SK-N-SH (cell line): ENCODE measurements around the gene HYAL3. TPM values are rescaled to one million over a fixed set of nuclear protein-coding genes. Genes with fewer than 3 reads are reported as not detected.

Experiments used
- CTCF ChIA-PET: fragments of 300-600, 350-600 bp; formaldehyde crosslinking; extraction: SDS; loops from one replicate; lab custom pipeline; 2021; lab: Yijun Ruan, JAX
- POLR2A ChIA-PET: fragments of 350-600 bp; sonication (Branson Sonifier 250); formaldehyde crosslinking; extraction: SDS; loops from one replicate; lab custom pipeline; 2020; ENCODE audit warnings: antibody characterized with exemption, inconsistent platforms; lab: Yijun Ruan, JAX
- DNase-seq: peaks from one replicate; pipeline ENCODE4 v3.0.0; 2012
- H2AFZ ChIP-seq: fragments of 200-600 bp; sonication (generic); 2 replicates; pipeline ENCODE4 v1.8.1; 2016; ENCODE audit warnings: antibody characterized with exemption, mild to moderate bottlenecking, low read depth
- H3F3A ChIP-seq: fragments of 200-600 bp; sonication (generic); replicated peaks from 2 replicates; pipeline ENCODE3; 2016; ENCODE audit warnings: antibody characterized with exemption, mild to moderate bottlenecking; ENCODE audit not compliant: insufficient read depth
- H3K27ac ChIP-seq, 2 experiments: fragments of 200-500 bp in 1 of 2; fragments of 200-600 bp in 1 of 2; sonication (Bioruptor generic) in 1 of 2; sonication (generic), shearing (Covaris generic) in 1 of 2; 2 replicates each; pipeline versions ENCODE4 v1.5.1 to v1.6.1; 2014 to 2016; ENCODE audit warnings: low read depth in 2 of 2, inconsistent platforms in 1 of 2, low read length in 1 of 2, mild to moderate bottlenecking in 1 of 2, mixed read lengths in 1 of 2
- H3K27me3 ChIP-seq: fragments of 200-600 bp; sonication (generic), shearing (Covaris generic); 2 replicates; pipeline ENCODE4 v1.6.1; 2016; ENCODE audit warnings: mixed run types; ENCODE audit not compliant: insufficient read depth
- H3K36me3 ChIP-seq, 2 experiments: fragments of 200-500 bp in 1 of 2; fragments of 200-600 bp in 1 of 2; sonication (Bioruptor generic) in 1 of 2; sonication (generic) in 1 of 2; replicated peaks in 1 of 2; 2 replicates each; pipeline versions ENCODE3 to v1.5.1; 2014 to 2016; ENCODE audit warnings: low read length in 1 of 2, mild to moderate bottlenecking in 1 of 2; ENCODE audit not compliant: insufficient read depth in 2 of 2, control insufficient read depth in 1 of 2
- H3K4me1 ChIP-seq, 2 experiments: fragments of 200-500 bp in 1 of 2; fragments of 200-600 bp in 1 of 2; sonication (Bioruptor generic) in 1 of 2; sonication (generic), shearing (Covaris generic) in 1 of 2; 2 replicates each; pipeline versions ENCODE4 v1.5.1 to v1.6.1; 2014 to 2016; ENCODE audit warnings: low read depth in 1 of 2, low read length in 1 of 2, mixed run types in 1 of 2; ENCODE audit not compliant: insufficient read depth in 2 of 2, control insufficient read depth in 1 of 2
- H3K4me2 ChIP-seq: fragments of 200-600 bp; sonication (generic), shearing (Covaris generic); 2 replicates; pipeline ENCODE4 v1.6.1; 2017; ENCODE audit warnings: mixed run types
- H3K4me3 ChIP-seq, 2 experiments: fragments of 200-500 bp in 1 of 2; fragments of 200-600 bp in 1 of 2; sonication (Bioruptor generic) in 1 of 2; sonication (generic), shearing (Covaris generic) in 1 of 2; 2 replicates each; pipeline versions ENCODE4 v1.5.1 to v1.8.1; 2014 to 2016; ENCODE audit warnings: low read depth in 2 of 2, inconsistent platforms in 1 of 2, low read length in 1 of 2, mild to moderate bottlenecking in 1 of 2, mixed read lengths in 1 of 2, moderate library complexity in 1 of 2
- H3K79me2 ChIP-seq: fragments of 200-600 bp; sonication (generic); 2 replicates; pipeline ENCODE4 v1.8.1; 2017; ENCODE audit warnings: mild to moderate bottlenecking; ENCODE audit not compliant: insufficient read depth
- H3K9ac ChIP-seq: fragments of 200-600 bp; sonication (generic); 2 replicates; pipeline ENCODE4 v1.6.1; 2017; ENCODE audit warnings: mixed run types
- H3K9me2 ChIP-seq: fragments of 200-600 bp; sonication (generic); 2 replicates; pipeline ENCODE4 v1.6.1; 2017; ENCODE audit warnings: mixed run types
- H3K9me3 ChIP-seq: fragments of 200-600 bp; sonication (generic); 2 replicates; pipeline ENCODE4 v1.6.1; 2017; ENCODE audit warnings: mixed run types, mild to moderate bottlenecking, moderate library complexity
- H4K20me1 ChIP-seq: fragments of 200-600 bp; sonication (generic); 2 replicates; pipeline ENCODE4 v1.6.1; 2017; ENCODE audit warnings: mild to moderate bottlenecking, mixed run types; ENCODE audit not compliant: insufficient read depth
- FOSL2 ChIP-seq: IDR thresholded peaks from 2 replicates; pipeline ENCODE4 v1.4.0; 2012; ENCODE audit warnings: low read depth, mild to moderate bottlenecking, moderate library complexity, borderline replicate concordance
- NFIC ChIP-seq: IDR thresholded peaks from 2 replicates; pipeline ENCODE4 v1.4.0; 2012; ENCODE audit warnings: borderline replicate concordance
- POLR2AphosphoS5 ChIP-seq: IDR thresholded peaks from 2 replicates; pipeline ENCODE4 v1.6.1; 2012; ENCODE audit warnings: low read depth, low read length
- RFX5 ChIP-seq: IDR thresholded peaks from 2 replicates; pipeline ENCODE4 v1.6.1; 2012; ENCODE audit warnings: mild to moderate bottlenecking, improper control_type of control experiment, low read length
- TEAD4 ChIP-seq: IDR thresholded peaks from 2 replicates; pipeline ENCODE4 v1.4.0; 2012; ENCODE audit warnings: mild to moderate bottlenecking, borderline replicate concordance; ENCODE audit not compliant: insufficient read depth
- WGBS: methylation state at CpG from one replicate; pipeline ENCODE4 v1.1.6; 2017; ENCODE audit warnings: low lambda C conversion rate; 5-methylcytosine and 5-hydroxymethylcytosine counted together
- polyA plus RNA-seq, 3 experiments: library from polyadenylated mRNA; depleted of rRNA; stranded (reverse); fragments of >200 nt; gene quantifications; 2 replicates each; pipeline ENCODE4 v1.2.3, GENCODE V29; 2012
- TF ChIP-seq, protein P1 (sequence below): fragments of 200-600 bp; sonication (generic); IDR thresholded peaks from 2 replicates; pipeline ENCODE4 v1.6.1; 2017; ENCODE audit warnings: antibody characterized with exemption, mild to moderate bottlenecking, moderate library complexity
- TF ChIP-seq, protein P2 (sequence below): IDR thresholded peaks from 2 replicates; pipeline ENCODE4 v1.4.0; 2012; ENCODE audit warnings: low read depth, borderline replicate concordance

Gene HYAL3
- polyA plus RNA-seq, 1 of the 3 experiments (the other 2 are of a cell fraction): 7.8 TPM

DNA sequence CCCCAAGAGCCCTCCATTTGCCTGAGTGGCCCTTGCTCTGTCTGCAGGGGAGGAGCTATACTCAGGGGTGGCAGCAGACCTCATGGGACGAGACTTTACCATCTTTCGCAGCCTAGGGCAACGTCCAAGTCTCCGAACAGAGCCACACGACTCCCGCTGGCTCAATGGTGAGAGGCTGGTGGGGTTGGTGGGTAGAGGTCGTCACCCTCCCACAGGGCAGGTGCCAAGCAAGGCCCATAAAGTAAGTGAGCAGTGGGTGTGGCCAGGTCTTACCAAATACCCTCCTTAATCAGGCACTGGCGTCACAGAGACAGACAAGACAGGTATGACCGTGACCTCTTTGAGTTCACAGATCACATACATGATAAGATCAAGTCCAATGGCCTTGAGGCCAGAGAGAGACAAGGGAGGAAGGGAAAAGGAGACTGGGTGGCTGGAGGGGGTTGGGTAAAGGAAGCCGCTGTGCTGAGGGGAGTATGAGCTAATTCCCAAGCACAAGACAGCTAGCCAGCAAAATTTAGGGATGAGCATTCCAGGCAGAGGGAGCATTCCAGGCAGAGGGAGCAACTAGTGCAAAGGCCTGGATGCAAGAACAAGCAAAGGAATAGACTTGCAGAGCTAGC is 27.8 kb downstream of the HYAL3 start:
- no peaks in the 10 kb centered on the region for H4K20me1 ChIP-seq
- H3K79me2 ChIP-seq: no peaks in the 10 kb centered on the region
- no peaks in the 10 kb centered on the region for H3K9me3 ChIP-seq
- H3K9me2 ChIP-seq: no peaks in the 10 kb centered on the region
- H2AFZ ChIP-seq: no peak overlapping the region
- peaks cover 11 to 26% of the 10 kb centered on the region in 2 experiments; a peak in 2 of 4 replicates for H3K4me1 ChIP-seq
- H3K27me3 ChIP-seq: 0 out of 2 replicates have a peak, but pooled peaks cover 16% of the 10 kb centered on the region
- no peak overlapping the region for H3K9ac ChIP-seq
- H3K4me3 ChIP-seq: no peak overlapping the region
- no peak for DNase-seq
- TF ChIP-seq RFX5 (no peak), NFIC (no peak), POLR2AphosphoS5 (no peak)
- TF ChIP-seq, all 33 proteins: peak for 0
- ChIA-PET CTCF (interaction anchor here (1.0 to 12.2 kb wide), 11 partner anchors 11 to 157 kb away, joined by 3 to 206 read pairs (median 7); partner anchors contain the start of gene GNAT1), POLR2A (no interaction called here)
- WGBS: 78% methylated on average over 4 of the region's 10 CpGs
- H3K4me2 ChIP-seq: no peak overlapping the region
- H3F3A ChIP-seq: peaks cover 18% of the 10 kb centered on the region
- H3K36me3 ChIP-seq: no peaks in the 10 kb centered on the region
- H3K27ac ChIP-seq: no peak overlapping the region

DNA sequence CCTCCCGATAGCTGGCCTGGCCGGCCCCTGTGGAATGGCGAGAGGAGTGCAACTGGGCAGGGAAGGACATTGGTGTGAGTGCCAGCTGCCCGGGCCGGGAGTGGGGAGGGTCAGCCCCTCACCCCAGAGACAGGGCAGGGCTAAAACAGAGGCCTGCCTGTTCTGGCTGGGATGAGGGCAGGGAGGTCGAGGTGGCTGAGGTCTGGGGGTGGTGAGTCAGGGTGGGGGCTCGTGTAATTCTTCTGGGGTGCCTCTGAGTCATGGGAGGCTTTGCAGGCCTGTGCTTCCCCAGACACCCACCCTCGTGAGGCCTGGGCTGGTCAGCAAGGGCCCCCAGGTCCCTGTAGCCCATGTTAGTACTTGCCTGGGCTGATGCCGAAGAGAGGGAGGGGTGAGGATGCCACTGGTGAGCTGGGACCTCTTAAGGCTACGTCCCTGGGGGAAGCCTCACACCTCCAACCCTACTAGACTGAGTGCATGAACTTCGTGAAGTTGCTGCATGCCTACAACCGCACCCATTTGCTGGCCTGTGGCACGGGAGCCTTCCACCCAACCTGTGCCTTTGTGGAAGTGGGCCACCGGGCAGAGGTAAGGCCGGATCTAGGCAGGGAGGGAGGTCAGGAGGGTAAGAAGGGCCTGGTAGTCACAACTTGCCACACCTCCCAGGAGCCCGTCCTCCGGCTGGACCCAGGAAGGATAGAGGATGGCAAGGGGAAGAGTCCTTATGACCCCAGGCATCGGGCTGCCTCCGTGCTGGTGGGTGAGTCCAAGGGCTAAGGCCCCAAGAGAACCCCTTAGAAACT is 28.6 kb downstream of the HYAL3 start:
- WGBS: 74% methylated on average over 8 of the region's 19 CpGs
- ChIA-PET POLR2A (no interaction called here), CTCF (interaction anchor here (0.8 to 12.2 kb wide), 8 partner anchors 11 to 157 kb away, joined by 3 to 206 read pairs (median 12); partner anchors contain the start of gene GNAT1)
- Histone ChIP-seq H2AFZ (no peak overlapping the region), H3K9me3 (no peaks in the 10 kb centered on the region), H3F3A (peaks cover 18% of the 10 kb centered on the region), H3K27ac (no peak overlapping the region), H3K36me3 (no peaks in the 10 kb centered on the region), H3K4me2 (peak overlapping the region; percentile 45; the same call in 1 of the 2 replicates), H3K9me2 (no peaks in the 10 kb centered on the region), H3K4me3 (no peak overlapping the region), H3K27me3 (0 out of 2 replicates have a peak, but pooled peaks cover 14% of the 10 kb centered on the region), H3K4me1 (peaks cover 11 to 26% of the 10 kb centered on the region in 2 experiments; a peak in 2 of 4 replicates), H3K79me2 (no peaks in the 10 kb centered on the region), H3K9ac (no peak overlapping the region), H4K20me1 (no peaks in the 10 kb centered on the region)
- TF ChIP-seq FOSL2 (no peak), TEAD4 (no peak)
- TF ChIP-seq, protein P1, sequence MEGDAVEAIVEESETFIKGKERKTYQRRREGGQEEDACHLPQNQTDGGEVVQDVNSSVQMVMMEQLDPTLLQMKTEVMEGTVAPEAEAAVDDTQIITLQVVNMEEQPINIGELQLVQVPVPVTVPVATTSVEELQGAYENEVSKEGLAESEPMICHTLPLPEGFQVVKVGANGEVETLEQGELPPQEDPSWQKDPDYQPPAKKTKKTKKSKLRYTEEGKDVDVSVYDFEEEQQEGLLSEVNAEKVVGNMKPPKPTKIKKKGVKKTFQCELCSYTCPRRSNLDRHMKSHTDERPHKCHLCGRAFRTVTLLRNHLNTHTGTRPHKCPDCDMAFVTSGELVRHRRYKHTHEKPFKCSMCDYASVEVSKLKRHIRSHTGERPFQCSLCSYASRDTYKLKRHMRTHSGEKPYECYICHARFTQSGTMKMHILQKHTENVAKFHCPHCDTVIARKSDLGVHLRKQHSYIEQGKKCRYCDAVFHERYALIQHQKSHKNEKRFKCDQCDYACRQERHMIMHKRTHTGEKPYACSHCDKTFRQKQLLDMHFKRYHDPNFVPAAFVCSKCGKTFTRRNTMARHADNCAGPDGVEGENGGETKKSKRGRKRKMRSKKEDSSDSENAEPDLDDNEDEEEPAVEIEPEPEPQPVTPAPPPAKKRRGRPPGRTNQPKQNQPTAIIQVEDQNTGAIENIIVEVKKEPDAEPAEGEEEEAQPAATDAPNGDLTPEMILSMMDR: no peak
- TF ChIP-seq, protein P2, sequence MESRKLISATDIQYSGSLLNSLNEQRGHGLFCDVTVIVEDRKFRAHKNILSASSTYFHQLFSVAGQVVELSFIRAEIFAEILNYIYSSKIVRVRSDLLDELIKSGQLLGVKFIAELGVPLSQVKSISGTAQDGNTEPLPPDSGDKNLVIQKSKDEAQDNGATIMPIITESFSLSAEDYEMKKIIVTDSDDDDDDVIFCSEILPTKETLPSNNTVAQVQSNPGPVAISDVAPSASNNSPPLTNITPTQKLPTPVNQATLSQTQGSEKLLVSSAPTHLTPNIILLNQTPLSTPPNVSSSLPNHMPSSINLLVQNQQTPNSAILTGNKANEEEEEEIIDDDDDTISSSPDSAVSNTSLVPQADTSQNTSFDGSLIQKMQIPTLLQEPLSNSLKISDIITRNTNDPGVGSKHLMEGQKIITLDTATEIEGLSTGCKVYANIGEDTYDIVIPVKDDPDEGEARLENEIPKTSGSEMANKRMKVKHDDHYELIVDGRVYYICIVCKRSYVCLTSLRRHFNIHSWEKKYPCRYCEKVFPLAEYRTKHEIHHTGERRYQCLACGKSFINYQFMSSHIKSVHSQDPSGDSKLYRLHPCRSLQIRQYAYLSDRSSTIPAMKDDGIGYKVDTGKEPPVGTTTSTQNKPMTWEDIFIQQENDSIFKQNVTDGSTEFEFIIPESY: no peak
- DNase-seq: no peak
